ENCODE measurements around the gene GNPAT. TPM values are rescaled to one million over a fixed set of nuclear protein-coding genes. Genes with fewer than 3 reads are reported as not detected.

GNPAT gene
- total RNA-seq, 2 experiments from 2014 or later = 51.7 to 54.9 TPM

DNA sequence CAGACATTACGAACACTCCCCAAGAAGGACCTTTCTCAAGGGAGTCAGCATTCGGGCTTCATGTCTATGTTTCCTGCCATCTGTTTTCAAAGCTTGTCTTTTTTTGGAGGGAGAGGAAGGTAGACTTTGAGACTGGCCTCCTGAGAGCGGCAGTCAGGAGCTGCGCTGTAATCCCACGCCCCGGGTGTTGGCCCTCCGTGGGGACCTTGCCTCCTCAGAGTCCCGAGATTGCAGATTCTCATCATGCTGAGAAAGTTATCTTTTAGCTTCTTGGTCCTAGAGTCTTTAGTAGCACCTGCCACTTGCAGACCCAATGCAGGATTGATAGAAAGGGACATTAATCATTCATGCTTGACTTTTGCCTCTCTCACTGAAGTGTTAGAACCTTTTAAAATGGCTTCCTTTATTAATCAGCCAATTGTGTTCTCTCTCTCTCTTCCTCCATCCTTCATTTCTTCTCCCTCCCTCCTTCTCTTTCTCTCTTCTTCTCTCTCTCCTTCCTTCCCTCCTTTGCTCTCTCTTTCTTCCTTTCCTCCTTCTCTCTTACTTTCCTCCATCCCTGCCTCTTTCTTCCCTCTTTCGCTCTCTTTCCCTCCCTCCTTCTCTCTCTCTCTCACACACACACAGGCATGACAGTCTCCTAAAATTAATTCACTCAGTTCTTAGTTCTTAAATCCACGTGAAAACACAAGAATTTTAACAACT, 25.2 kb upstream of the GNPAT start:
- H3K27ac ChIP-seq (ENCODE audit: low read depth, low read length, poor library complexity, severe bottlenecking) = peak overlapping the region; percentile 32
- H3K36me3 ChIP-seq (ENCODE audit: insufficient read depth, low read length) = no peaks in the 10 kb centered on the region
- H2AFZ ChIP-seq (ENCODE audit: low read length) = peak overlapping the region; percentile 93
- H3K9me3 ChIP-seq (ENCODE audit: low read length) = no peaks in the 10 kb centered on the region
- peaks cover 36% of the 10 kb centered on the region for H3K4me1 ChIP-seq (ENCODE audit: insufficient read depth, low read length, poor library complexity, severe bottlenecking)
- no TSS peak for BruUV-seq (replicated peaks)
- intact Hi-C loops (cut with micrococcal nuclease; ENCODE audit: unreplicated experiment) = no loop called here
- no peaks in the 10 kb centered on the region for H3K9me2 ChIP-seq (ENCODE audit: insufficient read depth, low read length)
- POLR2A ChIA-PET = interaction anchor here (0.6 to 2.0 kb wide), 5 partner anchors 19 to 572 kb away, joined by 3 to 8 read pairs (median 4); no protein-coding TSS in a partner anchor
- H3K4me3 ChIP-seq (ENCODE audit: low read depth, low read length, poor library complexity, severe bottlenecking) = peak overlapping the region; percentile 54
- DNase-seq (ENCODE audit: low spot score) = no peak
- no peak for TF ChIP-seq EZH2phosphoT487 (IDR thresholded peaks at IDR 0.05; ENCODE audit: borderline replicate concordance, low read depth, low read length)
- TF ChIP-seq, protein P1, sequence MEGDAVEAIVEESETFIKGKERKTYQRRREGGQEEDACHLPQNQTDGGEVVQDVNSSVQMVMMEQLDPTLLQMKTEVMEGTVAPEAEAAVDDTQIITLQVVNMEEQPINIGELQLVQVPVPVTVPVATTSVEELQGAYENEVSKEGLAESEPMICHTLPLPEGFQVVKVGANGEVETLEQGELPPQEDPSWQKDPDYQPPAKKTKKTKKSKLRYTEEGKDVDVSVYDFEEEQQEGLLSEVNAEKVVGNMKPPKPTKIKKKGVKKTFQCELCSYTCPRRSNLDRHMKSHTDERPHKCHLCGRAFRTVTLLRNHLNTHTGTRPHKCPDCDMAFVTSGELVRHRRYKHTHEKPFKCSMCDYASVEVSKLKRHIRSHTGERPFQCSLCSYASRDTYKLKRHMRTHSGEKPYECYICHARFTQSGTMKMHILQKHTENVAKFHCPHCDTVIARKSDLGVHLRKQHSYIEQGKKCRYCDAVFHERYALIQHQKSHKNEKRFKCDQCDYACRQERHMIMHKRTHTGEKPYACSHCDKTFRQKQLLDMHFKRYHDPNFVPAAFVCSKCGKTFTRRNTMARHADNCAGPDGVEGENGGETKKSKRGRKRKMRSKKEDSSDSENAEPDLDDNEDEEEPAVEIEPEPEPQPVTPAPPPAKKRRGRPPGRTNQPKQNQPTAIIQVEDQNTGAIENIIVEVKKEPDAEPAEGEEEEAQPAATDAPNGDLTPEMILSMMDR (conservative IDR thresholded peaks at IDR 0.05; ENCODE audit: low read length) = no peak
- H3K4me2 ChIP-seq (ENCODE audit: low read length) = peak overlapping the region; percentile 78
- H3K79me2 ChIP-seq (ENCODE audit: insufficient read depth, low read depth, low read length) = no peaks in the 10 kb centered on the region
- CTCF ChIA-PET (ENCODE audit: unreplicated experiment) = interaction anchor here (0.7 to 1.3 kb wide), 2 partner anchors 17 to 316 kb away, joined by 3 read pairs; no protein-coding TSS in a partner anchor
- H4K20me1 ChIP-seq (ENCODE audit: insufficient read depth, low read length) = no peaks in the 10 kb centered on the region

DNA sequence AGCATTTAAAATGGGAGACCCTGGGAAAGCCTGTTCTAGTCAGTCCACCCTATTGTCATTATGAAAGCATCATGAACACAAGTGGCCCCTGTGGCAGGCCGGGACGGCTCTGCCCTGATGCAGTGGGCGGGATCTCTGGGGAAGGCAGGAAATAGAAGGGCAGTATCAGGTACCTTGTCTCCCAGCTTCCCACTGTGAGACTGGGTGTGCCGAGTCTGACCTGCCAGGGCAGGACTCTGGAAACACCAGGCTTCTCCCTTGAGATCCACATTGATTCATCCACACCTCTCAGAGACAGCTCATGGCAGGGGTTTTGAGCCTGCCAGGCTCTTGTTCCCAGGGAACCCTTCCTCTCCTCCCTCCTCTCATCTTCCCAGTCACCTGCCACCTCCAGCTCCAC, 24.5 kb upstream of the GNPAT start:
- Histone ChIP-seq H3K4me3 (ENCODE audit: low read depth, low read length, poor library complexity, severe bottlenecking) (no peak overlapping the region), H3K36me3 (ENCODE audit: insufficient read depth, low read length) (no peaks in the 10 kb centered on the region), H3K4me2 (ENCODE audit: low read length) (peak overlapping the region; percentile 78), H3K9me2 (ENCODE audit: insufficient read depth, low read length) (no peaks in the 10 kb centered on the region), H3K79me2 (ENCODE audit: insufficient read depth, low read depth, low read length) (no peaks in the 10 kb centered on the region), H3K9me3 (ENCODE audit: low read length) (no peaks in the 10 kb centered on the region), H4K20me1 (ENCODE audit: insufficient read depth, low read length) (no peaks in the 10 kb centered on the region), H2AFZ (ENCODE audit: low read length) (peak overlapping the region; percentile 93; the same call in 1 of the 2 replicates), H3K27ac (ENCODE audit: low read depth, low read length, poor library complexity, severe bottlenecking) (no peak overlapping the region), H3K4me1 (ENCODE audit: insufficient read depth, low read length, poor library complexity, severe bottlenecking) (peaks cover 31% of the 10 kb centered on the region)
- peak; percentile 16 for DNase-seq (ENCODE audit: low spot score)
- CTCF ChIA-PET (ENCODE audit: unreplicated experiment) = no interaction called here
- intact Hi-C loops (cut with micrococcal nuclease; ENCODE audit: unreplicated experiment) = no loop called here
- POLR2A ChIA-PET = interaction anchor here (2.0 kb wide), 1 partner anchor 26 kb away, joined by 7 read pairs; no protein-coding TSS in a partner anchor
- BruUV-seq (replicated peaks) = no TSS peak
- TF ChIP-seq EZH2phosphoT487 (IDR thresholded peaks at IDR 0.05; ENCODE audit: borderline replicate concordance, low read depth, low read length) = no peak
- TF ChIP-seq, protein P1 (conservative IDR thresholded peaks at IDR 0.05; ENCODE audit: low read length) = no peak

DNA sequence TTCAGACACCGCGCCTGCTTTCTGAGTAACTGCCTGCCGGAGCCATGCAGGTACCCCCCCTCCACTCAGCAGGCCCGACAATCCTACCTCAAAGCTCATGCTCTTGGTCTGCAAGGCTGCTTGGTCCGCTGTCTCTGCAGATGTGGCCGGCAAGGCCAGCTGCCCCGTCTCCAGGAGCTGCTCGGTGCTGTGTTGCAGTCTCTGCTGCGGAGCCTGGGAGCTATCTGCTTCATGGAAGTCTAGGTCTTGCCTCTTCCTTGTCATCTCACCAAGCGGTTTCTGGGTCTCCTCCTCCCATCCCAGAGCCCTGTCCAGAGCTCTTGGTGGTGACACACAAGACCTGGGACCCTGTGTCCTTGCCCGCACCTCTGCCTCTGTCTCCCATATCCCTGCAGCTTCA, 24.0 kb upstream of the GNPAT start:
- Histone ChIP-seq H4K20me1 (ENCODE audit: insufficient read depth, low read length) (no peaks in the 10 kb centered on the region), H3K4me2 (ENCODE audit: low read length) (no peak overlapping the region), H3K9me2 (ENCODE audit: insufficient read depth, low read length) (no peaks in the 10 kb centered on the region), H3K4me3 (ENCODE audit: low read depth, low read length, poor library complexity, severe bottlenecking) (no peak overlapping the region), H3K27ac (ENCODE audit: low read depth, low read length, poor library complexity, severe bottlenecking) (no peak overlapping the region), H3K9me3 (ENCODE audit: low read length) (no peaks in the 10 kb centered on the region), H3K79me2 (ENCODE audit: insufficient read depth, low read depth, low read length) (no peaks in the 10 kb centered on the region), H2AFZ (ENCODE audit: low read length) (no peak overlapping the region; the same call in 1 of the 2 replicates), H3K36me3 (ENCODE audit: insufficient read depth, low read length) (no peaks in the 10 kb centered on the region), H3K4me1 (ENCODE audit: insufficient read depth, low read length, poor library complexity, severe bottlenecking) (peaks cover 26% of the 10 kb centered on the region)
- POLR2A ChIA-PET = interaction anchor here (0.9 to 2.0 kb wide), 2 partner anchors 9 to 25 kb away, joined by 3 to 7 read pairs; no protein-coding TSS in a partner anchor
- no TSS peak for BruUV-seq (replicated peaks)
- no peak for DNase-seq (ENCODE audit: low spot score)
- TF ChIP-seq, protein P1 (conservative IDR thresholded peaks at IDR 0.05; ENCODE audit: low read length) = no peak
- no peak for TF ChIP-seq EZH2phosphoT487 (IDR thresholded peaks at IDR 0.05; ENCODE audit: borderline replicate concordance, low read depth, low read length)
- CTCF ChIA-PET (ENCODE audit: unreplicated experiment) = no interaction called here
- intact Hi-C loops (cut with micrococcal nuclease; ENCODE audit: unreplicated experiment) = no loop called here

Data from OCI-LY7 (cell line).